Activated naive CD8-positive, alpha-beta T cell treated with anti-CD3 and anti-CD28 coated beads, Interleukin-2, amount 10 ng/mL, durations not matched to agents 7 days and 5 days (primary cell): ENCODE measurements around the gene WFS1. TPM values are rescaled to one million over a fixed set of nuclear protein-coding genes. Genes with fewer than 3 reads are reported as not detected.

Experiments
- ATAC-seq: fragments of 150-1000 bp; cut with Tn5 transposase; one replicate; pipeline ENCODE4 v1.10.0; 2021; ENCODE audit warnings: low read depth, moderate library complexity
- POLR2A ChIA-PET: fragments of 350-600 bp; sonication (Branson Sonifier 250); formaldehyde crosslinking; loops from one replicate; lab custom pipeline; 2021; ENCODE audit warnings: antibody characterized with exemption; lab: Charles Lee
- DNase-seq: peaks from one replicate; pipeline ENCODE4 v3.0.0; 2021
- H3K27ac Mint-ChIP-seq: one replicate; pipeline ENCODE4 v1.8.0; 2022; ENCODE audit warnings: mild to moderate bottlenecking, mixed read lengths
- H3K27me3 Mint-ChIP-seq: one replicate; pipeline ENCODE4 v1.8.0; 2022; ENCODE audit warnings: mild to moderate bottlenecking, moderate library complexity, mixed read lengths
- H3K36me3 Mint-ChIP-seq: one replicate; pipeline ENCODE4 v1.8.0; 2021; ENCODE audit warnings: mild to moderate bottlenecking, mixed read lengths
- H3K4me1 Mint-ChIP-seq: one replicate; pipeline ENCODE4 v1.8.0; 2021; ENCODE audit warnings: mixed read lengths
- H3K4me3 Mint-ChIP-seq: one replicate; pipeline ENCODE4 v1.8.0; 2022; ENCODE audit warnings: mild to moderate bottlenecking, moderate library complexity, mixed read lengths
- H3K9me3 Mint-ChIP-seq: one replicate; pipeline ENCODE4 v1.8.0; 2021; ENCODE audit warnings: mixed read lengths
- total RNA-seq, 2 experiments: library from RNA; stranded (reverse); gene quantifications; one replicate each; pipeline ENCODE4 v1.2.3, GENCODE V29; 2021

The WFS1 gene
- total RNA-seq, 2 experiments from 2014 or later = 2.3 to 2.4 TPM

DNA sequence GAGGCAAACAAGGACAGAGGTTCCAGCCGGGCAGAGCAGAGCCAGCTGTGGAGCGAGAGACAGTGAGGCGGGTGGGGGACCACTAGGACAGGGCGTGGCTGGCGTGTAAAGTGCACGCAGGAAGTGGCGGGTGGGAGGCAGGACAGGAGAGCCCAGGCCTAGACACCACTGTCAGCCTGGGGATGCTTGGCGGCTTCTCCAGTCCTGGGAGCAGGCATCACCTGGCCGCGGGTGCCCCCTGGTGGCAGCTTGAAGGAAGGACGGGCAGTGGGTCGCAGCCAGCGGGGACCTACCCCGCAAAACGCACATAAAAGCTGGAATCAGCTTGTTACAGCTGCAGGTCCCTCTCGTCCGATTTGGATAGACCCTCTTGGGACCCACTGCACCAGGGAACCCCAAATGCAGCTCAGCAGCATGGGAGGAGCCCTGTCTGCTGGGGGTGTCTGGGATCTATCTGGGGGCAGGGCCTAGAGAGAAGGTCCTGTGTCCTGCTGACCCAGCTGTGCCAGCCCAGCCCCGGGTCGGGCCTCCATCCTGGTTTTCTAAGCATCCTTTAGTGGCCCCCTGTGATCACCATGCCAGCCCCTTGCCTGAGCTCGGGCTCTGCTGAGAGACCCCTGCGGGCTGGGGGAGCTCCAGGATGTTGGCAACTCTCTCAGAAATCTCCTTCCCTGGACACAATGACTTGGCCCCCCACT lies 57.7 kb downstream of the WFS1 start:
- Mint-ChIP-seq H3K36me3 (no peaks in the 10 kb centered on the region), H3K27ac (no peak overlapping the region), H3K9me3 (no peaks in the 10 kb centered on the region), H3K4me3 (no peak overlapping the region), H3K27me3 (peaks cover 33% of the 10 kb centered on the region), H3K4me1 (peaks cover 10% of the 10 kb centered on the region)
- peak; percentile 73 for ATAC-seq
- POLR2A ChIA-PET = interaction anchor here (1.0 to 1.3 kb wide), 2 partner anchors 63 to 77 kb away, joined by 3 to 4 read pairs; no protein-coding TSS in a partner anchor
- DNase-seq = peak; percentile 86

- Mint-ChIP-seq H3K9me3 (no peaks in the 10 kb centered on the region), H3K27ac (no peak overlapping the region), H3K36me3 (no peaks in the 10 kb centered on the region), H3K27me3 (peaks cover 29% of the 10 kb centered on the region), H3K4me1 (peaks cover 6% of the 10 kb centered on the region), H3K4me3 (no peak overlapping the region)
- ATAC-seq (no peak), DNase-seq (no peak)
- POLR2A ChIA-PET = interaction anchor here (1.3 kb wide), 1 partner anchor 64 kb away, joined by 4 read pairs; no protein-coding TSS in a partner anchor
Measured at GRCh38 chr4:6328526-6328925, 58.9 kb downstream of the WFS1 start.

- DNase-seq = no peak
- POLR2A ChIA-PET = no interaction called here
- Mint-ChIP-seq H3K4me3 (no peak overlapping the region), H3K36me3 (no peaks in the 10 kb centered on the region), H3K27me3 (peaks cover 20% of the 10 kb centered on the region), H3K9me3 (no peaks in the 10 kb centered on the region), H3K4me1 (peaks cover 5% of the 10 kb centered on the region), H3K27ac (no peak overlapping the region)
- no peak for ATAC-seq
Measured at GRCh38 chr4:6329478-6330383, 60.1 kb downstream of the WFS1 start.

- peaks cover 2% of the 10 kb centered on the region for H3K4me1 Mint-ChIP-seq
- no peak overlapping the region for H3K4me3 Mint-ChIP-seq
- H3K27me3 Mint-ChIP-seq = peaks cover 25% of the 10 kb centered on the region
- POLR2A ChIA-PET = interaction anchor here (1.3 kb wide), 1 partner anchor 80 kb away, joined by 4 read pairs; no protein-coding TSS in a partner anchor
- DNase-seq (no peak), ATAC-seq (no peak)
- H3K36me3 Mint-ChIP-seq = no peaks in the 10 kb centered on the region
- no peaks in the 10 kb centered on the region for H3K9me3 Mint-ChIP-seq
- no peak overlapping the region for H3K27ac Mint-ChIP-seq
Measured at GRCh38 chr4:6330384-6330767, 60.7 kb downstream of the WFS1 start.

GRCh38 chr4:6331018-6331417 lies 61.4 kb downstream of the WFS1 start:
- no peaks in the 10 kb centered on the region for H3K4me1 Mint-ChIP-seq
- H3K9me3 Mint-ChIP-seq = no peaks in the 10 kb centered on the region
- POLR2A ChIA-PET = interaction anchor here (1.3 kb wide), 1 partner anchor 81 kb away, joined by 4 read pairs; no protein-coding TSS in a partner anchor
- no peak overlapping the region for H3K4me3 Mint-ChIP-seq
- peaks cover 21% of the 10 kb centered on the region for H3K27me3 Mint-ChIP-seq
- H3K36me3 Mint-ChIP-seq = no peaks in the 10 kb centered on the region
- no peak for DNase-seq
- peak overlapping the region; percentile 15 for H3K27ac Mint-ChIP-seq
- no peak for ATAC-seq

DNA sequence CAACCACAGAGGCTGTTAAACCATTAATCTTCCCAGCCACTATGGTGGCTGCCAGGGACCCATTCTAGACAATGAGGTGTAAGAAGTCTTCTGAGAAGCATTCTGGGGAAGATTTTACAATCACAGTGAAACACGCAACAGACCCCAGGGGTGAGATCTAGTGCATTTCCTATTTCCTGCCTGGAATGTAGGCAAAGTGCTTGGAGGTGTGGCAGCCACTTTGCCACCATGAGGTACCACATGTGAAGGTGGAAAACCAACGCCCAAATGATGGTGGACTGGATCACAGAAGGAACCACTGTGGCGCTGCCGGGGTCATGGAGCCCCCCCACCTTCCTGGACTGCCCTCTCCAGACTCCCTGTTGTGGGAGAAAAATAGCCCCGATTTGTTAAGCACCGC lies 61.8 kb downstream of the WFS1 start:
- ATAC-seq = no peak
- POLR2A ChIA-PET = interaction anchor here (1.3 kb wide), 1 partner anchor 81 kb away, joined by 4 read pairs; no protein-coding TSS in a partner anchor
- Mint-ChIP-seq H3K27me3 (peaks cover 18% of the 10 kb centered on the region), H3K36me3 (no peaks in the 10 kb centered on the region), H3K27ac (no peak overlapping the region), H3K4me3 (no peak overlapping the region), H3K9me3 (no peaks in the 10 kb centered on the region), H3K4me1 (no peaks in the 10 kb centered on the region)
- DNase-seq = no peak

DNA sequence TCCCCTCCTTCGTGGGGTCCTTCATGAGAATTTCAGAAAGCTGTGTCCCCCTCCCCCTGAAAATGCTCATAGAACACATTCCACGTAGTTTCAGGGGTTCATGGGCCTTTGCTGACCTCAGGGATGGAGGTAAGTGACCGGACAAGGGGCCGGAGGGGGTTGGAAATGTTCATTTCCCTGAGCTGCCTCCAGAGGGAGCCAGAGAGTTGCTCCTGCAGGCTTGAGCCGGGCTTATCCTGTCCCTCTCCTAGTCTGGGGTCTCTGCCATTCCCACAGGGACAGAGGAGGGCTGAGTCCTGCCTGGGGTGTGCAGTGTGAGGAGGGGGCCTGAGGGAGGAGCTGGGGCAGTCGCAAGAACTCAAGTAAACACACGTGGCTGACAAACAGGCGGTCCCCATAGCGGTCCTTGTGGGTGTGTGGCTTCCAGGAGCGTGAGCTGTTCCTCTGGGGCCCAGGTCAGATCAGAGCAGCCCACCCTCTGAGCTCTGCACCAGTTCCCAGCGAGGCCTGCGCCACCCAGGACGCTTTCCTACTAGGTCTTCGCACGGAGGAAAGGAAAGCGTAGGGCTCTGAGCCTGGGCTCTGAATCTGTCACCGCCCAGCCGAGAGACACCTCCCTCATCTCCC lies 62.5 kb downstream of the WFS1 start:
- Mint-ChIP-seq H3K27ac (no peak overlapping the region), H3K9me3 (no peaks in the 10 kb centered on the region), H3K4me3 (no peak overlapping the region), H3K36me3 (no peaks in the 10 kb centered on the region), H3K4me1 (no peaks in the 10 kb centered on the region), H3K27me3 (peaks cover 19% of the 10 kb centered on the region)
- no peak for DNase-seq
- POLR2A ChIA-PET = no interaction called here
- ATAC-seq = no peak

- Mint-ChIP-seq H3K9me3 (no peaks in the 10 kb centered on the region), H3K27ac (no peak overlapping the region), H3K4me1 (peaks cover under 1% of the 10 kb centered on the region), H3K27me3 (peaks cover 24% of the 10 kb centered on the region), H3K36me3 (no peaks in the 10 kb centered on the region), H3K4me3 (no peak overlapping the region)
- no peak for DNase-seq
- ATAC-seq = no peak
- POLR2A ChIA-PET = no interaction called here
Measured at GRCh38 chr4:6332669-6333050, 63.0 kb downstream of the WFS1 start.

GRCh38 chr4:6333301-6334202 lies 63.9 kb downstream of the WFS1 start:
- H3K9me3 Mint-ChIP-seq = no peaks in the 10 kb centered on the region
- no peaks in the 10 kb centered on the region for H3K36me3 Mint-ChIP-seq
- H3K4me1 Mint-ChIP-seq = peaks cover 10% of the 10 kb centered on the region
- no peak for ATAC-seq
- no peak overlapping the region for H3K4me3 Mint-ChIP-seq
- POLR2A ChIA-PET = no interaction called here
- H3K27ac Mint-ChIP-seq = no peak overlapping the region
- peaks cover 26% of the 10 kb centered on the region for H3K27me3 Mint-ChIP-seq
- no peak for DNase-seq

GRCh38 chr4:6334203-6334887 lies 64.7 kb downstream of the WFS1 start:
- Mint-ChIP-seq H3K36me3 (no peaks in the 10 kb centered on the region), H3K4me3 (no peak overlapping the region), H3K27me3 (peaks cover 26% of the 10 kb centered on the region), H3K4me1 (peaks cover 16% of the 10 kb centered on the region), H3K9me3 (no peaks in the 10 kb centered on the region), H3K27ac (peak overlapping the region; percentile 57)
- POLR2A ChIA-PET = no interaction called here
- no peak for ATAC-seq
- no peak for DNase-seq

- Mint-ChIP-seq H3K4me1 (peaks cover 17% of the 10 kb centered on the region), H3K27me3 (peaks cover 25% of the 10 kb centered on the region), H3K4me3 (no peak overlapping the region), H3K36me3 (no peaks in the 10 kb centered on the region), H3K9me3 (no peaks in the 10 kb centered on the region), H3K27ac (no peak overlapping the region)
- no peak for ATAC-seq
- POLR2A ChIA-PET = no interaction called here
- DNase-seq = no peak
Measured at GRCh38 chr4:6335040-6335590, 65.5 kb downstream of the WFS1 start.

GRCh38 chr4:6336166-6336565 lies 66.5 kb downstream of the WFS1 start:
- POLR2A ChIA-PET = no interaction called here
- Mint-ChIP-seq H3K9me3 (no peaks in the 10 kb centered on the region), H3K4me3 (no peak overlapping the region), H3K4me1 (peaks cover 17% of the 10 kb centered on the region), H3K27me3 (peaks cover 25% of the 10 kb centered on the region), H3K36me3 (no peaks in the 10 kb centered on the region), H3K27ac (no peak overlapping the region)
- no peak for ATAC-seq
- no peak for DNase-seq
